Medulla oblongata (tissue), 1 donor: ENCODE results near the gene OLFML2B.

Source experiments
- DNase-seq: peaks from one replicate; pipeline ENCODE4 v3.0.0-alpha.2; 2015; ENCODE audit errors: extremely low spot score

OLFML2B gene

GRCh38 chr1:162007466-162007865, 16.2 kb downstream of the OLFML2B start:
- no peak for DNase-seq

- DNase-seq = no peak
Measured at GRCh38 chr1:162006081-162006480, 17.6 kb downstream of the OLFML2B start.

- DNase-seq = no peak
Measured at GRCh38 chr1:162004441-162004950, 19.2 kb downstream of the OLFML2B start.

- peak; percentile 83 for DNase-seq
Measured at GRCh38 chr1:162003830-162004215, 19.8 kb downstream of the OLFML2B start.

- DNase-seq = no peak
Measured at GRCh38 chr1:162003061-162003829, 20.4 kb downstream of the OLFML2B start.

- no peak for DNase-seq
Measured at GRCh38 chr1:162000053-162000420, 23.6 kb downstream of the OLFML2B start.

GRCh38 chr1:161999301-162000052, 24.2 kb downstream of the OLFML2B start:
- DNase-seq = no peak

- no peak for DNase-seq
Measured at GRCh38 chr1:161998811-161999210, 24.9 kb downstream of the OLFML2B start.

- DNase-seq = no peak
Measured at GRCh38 chr1:161997152-161997551, 26.5 kb downstream of the OLFML2B start.

GRCh38 chr1:161994175-161994668, 29.4 kb downstream of the OLFML2B start:
- peak; percentile 91 for DNase-seq

GRCh38 chr1:161993576-161993975, 30.1 kb downstream of the OLFML2B start:
- DNase-seq = no peak

GRCh38 chr1:161989786-161990185, 33.9 kb downstream of the OLFML2B start:
- DNase-seq = peak; percentile 31

- DNase-seq = no peak
Measured at GRCh38 chr1:161989108-161989507, 34.6 kb downstream of the OLFML2B start.

GRCh38 chr1:161988413-161988812, 35.3 kb downstream of the OLFML2B start:
- no peak for DNase-seq

GRCh38 chr1:161987872-161988271, 35.8 kb downstream of the OLFML2B start:
- no peak for DNase-seq

GRCh38 chr1:161987303-161987702, 36.4 kb downstream of the OLFML2B start:
- DNase-seq = no peak

- DNase-seq = peak; percentile 67
Measured at GRCh38 chr1:161986328-161986727, 37.3 kb downstream of the OLFML2B start.

- no peak for DNase-seq
Measured at GRCh38 chr1:161985301-161985822, 38.3 kb downstream of the OLFML2B start.

GRCh38 chr1:161983725-161984124, 39.9 kb downstream of the OLFML2B start:
- DNase-seq = no peak

- no peak for DNase-seq
Measured at GRCh38 chr1:161982917-161983316, 40.8 kb downstream of the OLFML2B start.

GRCh38 chr1:161982507-161982895, 41.2 kb downstream of the OLFML2B start:
- no peak for DNase-seq

- DNase-seq = no peak
Measured at GRCh38 chr1:161981735-161982506, 41.7 kb downstream of the OLFML2B start.
